Glutamatergic neuron (in vitro differentiated cells): ENCODE measurements around the gene NPIPB2. TPM values are rescaled to one million over a fixed set of nuclear protein-coding genes. Genes with fewer than 3 reads are reported as not detected.

Source experiments
- DNase-seq: peaks from one replicate; pipeline ENCODE4 v3.0.0; 2022
- H3K27ac Mint-ChIP-seq: one replicate; pipeline ENCODE4 v1.8.0; 2020; ENCODE audit warnings: mild to moderate bottlenecking, mixed read lengths, inconsistent platforms; ENCODE audit not compliant: unreplicated experiment
- H3K27me3 Mint-ChIP-seq: one replicate; pipeline ENCODE4 v1.8.0; 2020; ENCODE audit warnings: mild to moderate bottlenecking, moderate library complexity, mixed read lengths, inconsistent platforms; ENCODE audit not compliant: unreplicated experiment
- H3K36me3 Mint-ChIP-seq: one replicate; pipeline ENCODE4 v1.8.0; 2020; ENCODE audit warnings: mild to moderate bottlenecking, mixed read lengths, inconsistent platforms; ENCODE audit not compliant: unreplicated experiment
- H3K4me1 Mint-ChIP-seq: one replicate; pipeline ENCODE4 v1.8.0; 2020; ENCODE audit warnings: mild to moderate bottlenecking, low read depth, mixed read lengths, inconsistent platforms; ENCODE audit not compliant: unreplicated experiment
- H3K4me3 Mint-ChIP-seq: one replicate; pipeline ENCODE4 v1.8.0; 2020; ENCODE audit warnings: mild to moderate bottlenecking, mixed read lengths, inconsistent platforms; ENCODE audit not compliant: unreplicated experiment
- H3K9me3 Mint-ChIP-seq: one replicate; pipeline ENCODE4 v1.8.0; 2020; ENCODE audit warnings: mild to moderate bottlenecking, moderate library complexity, mixed read lengths, inconsistent platforms; ENCODE audit not compliant: unreplicated experiment
- total RNA-seq: library from RNA; stranded (reverse); fragmentation: NEBNext Ultra II Directional; extraction: Animal tissue kit (Norgen Biotek cat#: 25700); gene quantifications from one replicate; pipeline ENCODE4 v1.2.1, GENCODE V29; 2021; ENCODE audit not compliant: unreplicated experiment
- TF ChIP-seq, protein P1 (sequence below): fragments of 200-600 bp; sonication (generic); IDR thresholded peaks from one replicate; pipeline ENCODE4 v1.5.0; 2021; ENCODE audit not compliant: partially characterized antibody, unreplicated experiment

Gene NPIPB2
- total RNA-seq, 1 donor from 2014 or later: 14.4 TPM

DNA sequence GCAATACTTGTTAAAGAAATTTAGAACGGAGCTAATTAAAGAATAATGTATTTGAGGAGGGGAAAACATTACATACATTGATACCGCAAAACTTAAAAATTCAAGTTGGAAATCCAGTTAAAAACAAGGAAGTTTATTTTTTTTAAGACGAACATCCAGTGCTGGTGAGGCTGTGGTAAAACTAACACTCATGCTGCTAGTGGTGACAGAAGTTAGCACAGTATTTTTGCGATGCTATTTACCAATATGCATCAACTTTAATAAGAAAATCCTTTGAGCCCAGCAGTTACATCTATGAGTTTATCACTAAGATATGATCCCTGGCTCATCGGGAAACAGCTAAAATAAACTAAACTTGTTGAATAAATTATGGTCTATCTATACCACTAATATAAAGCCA lies 57.8 kb downstream of the NPIPB2 start:
- H3K4me3 Mint-ChIP-seq: no peak overlapping the region
- no peaks in the 10 kb centered on the region for H3K4me1 Mint-ChIP-seq
- peaks cover 3% of the 10 kb centered on the region for H3K9me3 Mint-ChIP-seq
- TF ChIP-seq, protein P1, sequence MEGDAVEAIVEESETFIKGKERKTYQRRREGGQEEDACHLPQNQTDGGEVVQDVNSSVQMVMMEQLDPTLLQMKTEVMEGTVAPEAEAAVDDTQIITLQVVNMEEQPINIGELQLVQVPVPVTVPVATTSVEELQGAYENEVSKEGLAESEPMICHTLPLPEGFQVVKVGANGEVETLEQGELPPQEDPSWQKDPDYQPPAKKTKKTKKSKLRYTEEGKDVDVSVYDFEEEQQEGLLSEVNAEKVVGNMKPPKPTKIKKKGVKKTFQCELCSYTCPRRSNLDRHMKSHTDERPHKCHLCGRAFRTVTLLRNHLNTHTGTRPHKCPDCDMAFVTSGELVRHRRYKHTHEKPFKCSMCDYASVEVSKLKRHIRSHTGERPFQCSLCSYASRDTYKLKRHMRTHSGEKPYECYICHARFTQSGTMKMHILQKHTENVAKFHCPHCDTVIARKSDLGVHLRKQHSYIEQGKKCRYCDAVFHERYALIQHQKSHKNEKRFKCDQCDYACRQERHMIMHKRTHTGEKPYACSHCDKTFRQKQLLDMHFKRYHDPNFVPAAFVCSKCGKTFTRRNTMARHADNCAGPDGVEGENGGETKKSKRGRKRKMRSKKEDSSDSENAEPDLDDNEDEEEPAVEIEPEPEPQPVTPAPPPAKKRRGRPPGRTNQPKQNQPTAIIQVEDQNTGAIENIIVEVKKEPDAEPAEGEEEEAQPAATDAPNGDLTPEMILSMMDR: no peak
- H3K36me3 Mint-ChIP-seq: peaks cover 3% of the 10 kb centered on the region
- no peak for DNase-seq
- H3K27me3 Mint-ChIP-seq: peaks cover 2% of the 10 kb centered on the region
- no peak overlapping the region for H3K27ac Mint-ChIP-seq

DNA sequence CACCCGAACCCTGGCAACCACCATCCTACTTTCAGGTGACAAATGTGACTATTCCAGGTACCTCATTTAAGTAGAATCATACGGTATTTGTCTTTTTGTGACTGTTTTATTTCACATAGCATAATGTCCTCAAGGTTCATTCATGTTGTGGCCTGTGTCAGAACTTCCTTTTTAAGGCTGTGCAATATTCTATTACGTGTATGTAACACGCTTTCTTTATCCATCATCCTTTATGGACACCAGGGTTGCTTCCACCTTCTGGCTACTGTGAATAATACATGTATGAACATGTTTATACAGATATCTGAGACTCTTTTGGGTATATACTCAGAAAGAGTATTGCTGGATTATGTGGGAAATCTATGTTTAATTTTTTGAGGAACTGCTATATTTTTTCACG lies 61.8 kb downstream of the NPIPB2 start:
- Mint-ChIP-seq H3K4me3 (no peak overlapping the region), H3K27ac (peak overlapping the region; percentile 70), H3K4me1 (no peaks in the 10 kb centered on the region), H3K36me3 (peaks cover 3% of the 10 kb centered on the region), H3K27me3 (no peaks in the 10 kb centered on the region), H3K9me3 (peaks cover 2% of the 10 kb centered on the region)
- TF ChIP-seq, protein P1: no peak
- DNase-seq: no peak

DNA sequence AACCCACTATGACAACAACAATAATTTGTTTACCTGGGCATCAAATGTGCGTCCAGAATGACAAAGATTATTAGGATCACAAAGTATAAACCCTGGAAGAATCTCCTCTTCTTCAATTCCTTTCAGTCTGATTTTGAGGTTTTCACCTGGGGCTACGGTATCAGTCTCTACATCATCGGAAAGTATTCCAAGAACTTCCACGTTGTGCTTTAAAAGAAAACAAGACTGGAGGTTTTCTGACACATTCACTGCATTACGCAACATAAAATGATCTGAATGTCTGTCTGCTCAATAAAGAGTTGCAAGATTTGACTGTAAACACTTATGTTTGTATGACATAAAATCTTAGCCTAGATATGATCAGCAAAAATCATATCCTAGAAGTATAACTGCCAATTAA lies 64.5 kb downstream of the NPIPB2 start:
- H3K4me1 Mint-ChIP-seq: no peaks in the 10 kb centered on the region
- TF ChIP-seq, protein P1: no peak
- no peak for DNase-seq
- H3K36me3 Mint-ChIP-seq: peaks cover 3% of the 10 kb centered on the region
- H3K9me3 Mint-ChIP-seq: peaks cover 1% of the 10 kb centered on the region
- no peak overlapping the region for H3K4me3 Mint-ChIP-seq
- H3K27ac Mint-ChIP-seq: no peak overlapping the region
- H3K27me3 Mint-ChIP-seq: no peaks in the 10 kb centered on the region

Other genes starting within 250 kb of the NPIPB2 start
- 18.4 TPM for gene TXNDC11, start 199.2 kb downstream of the NPIPB2 start, total RNA-seq
- 87.7 TPM for gene ZC3H7A, start 144.8 kb downstream of the NPIPB2 start, total RNA-seq
- gene RSL1D1, start 90.5 kb downstream of the NPIPB2 start, total RNA-seq: 71.2 TPM
- 117 TPM for gene GSPT1, start 26.1 kb downstream of the NPIPB2 start, total RNA-seq
- gene TNFRSF17, start 23.2 kb upstream of the NPIPB2 start, total RNA-seq: not detected
- 59.3 TPM for gene SNX29, start 34.7 kb upstream of the NPIPB2 start, total RNA-seq